Measurements from ENCODE around the gene KLF16. TPM values are rescaled to one million over a fixed set of nuclear protein-coding genes. Genes with fewer than 3 reads are reported as not detected.

KLF16 gene
- total RNA-seq, 1 experiment from 2014 or later: 27.9 TPM

GRCh38 chr19:1816530-1817298 lies 46.7 kb downstream of the KLF16 start:
- DNase-seq (ENCODE audit: low spot score): no peak
- in situ Hi-C loops (cut with HindIII; ENCODE audit: low sequenced_read_pairs): no loop called here

GRCh38 chr19:1815605-1816529 lies 47.5 kb downstream of the KLF16 start:
- no peak for DNase-seq (ENCODE audit: low spot score)
- in situ Hi-C loops (cut with HindIII; ENCODE audit: low sequenced_read_pairs): no loop called here

GRCh38 chr19:1814833-1815604 lies 48.4 kb downstream of the KLF16 start:
- in situ Hi-C loops (cut with HindIII; ENCODE audit: low sequenced_read_pairs): no loop called here
- DNase-seq (ENCODE audit: low spot score): no peak

- no peak for DNase-seq (ENCODE audit: low spot score)
- in situ Hi-C loops (cut with HindIII; ENCODE audit: low sequenced_read_pairs): no loop called here
Measured at GRCh38 chr19:1814391-1814790, 49.0 kb downstream of the KLF16 start.

GRCh38 chr19:1813192-1814182 lies 49.9 kb downstream of the KLF16 start:
- in situ Hi-C loops (cut with HindIII; ENCODE audit: low sequenced_read_pairs): no loop called here
- no peak for DNase-seq (ENCODE audit: low spot score)

GRCh38 chr19:1812426-1813191 lies 50.8 kb downstream of the KLF16 start:
- DNase-seq (ENCODE audit: low spot score): peak; percentile 84
- in situ Hi-C loops (cut with HindIII; ENCODE audit: low sequenced_read_pairs): no loop called here

GRCh38 chr19:1811942-1812425 lies 51.4 kb downstream of the KLF16 start, which contains the start of gene ATP8B3:
Gene ATP8B3, minus strand, starts transcription at chr19:1812276. Its CDS starts 540 bp downstream, at chr19:1811736.
- DNase-seq (ENCODE audit: low spot score): no peak
- in situ Hi-C loops (cut with HindIII; ENCODE audit: low sequenced_read_pairs): no loop called here

- in situ Hi-C loops (cut with HindIII; ENCODE audit: low sequenced_read_pairs): no loop called here
- DNase-seq (ENCODE audit: low spot score): peak; percentile 23
Measured at GRCh38 chr19:1811472-1811894, 51.9 kb downstream of the KLF16 start.

GRCh38 chr19:1810439-1811160 lies 52.8 kb downstream of the KLF16 start:
- in situ Hi-C loops (cut with HindIII; ENCODE audit: low sequenced_read_pairs): no loop called here
- no peak for DNase-seq (ENCODE audit: low spot score)

GRCh38 chr19:1809678-1810077 lies 53.7 kb downstream of the KLF16 start:
- no peak for DNase-seq (ENCODE audit: low spot score)
- in situ Hi-C loops (cut with HindIII; ENCODE audit: low sequenced_read_pairs): no loop called here

- DNase-seq (ENCODE audit: low spot score): no peak
- in situ Hi-C loops (cut with HindIII; ENCODE audit: low sequenced_read_pairs): no loop called here
Measured at GRCh38 chr19:1808395-1808731, 55.0 kb downstream of the KLF16 start.

- in situ Hi-C loops (cut with HindIII; ENCODE audit: low sequenced_read_pairs): no loop called here
- DNase-seq (ENCODE audit: low spot score): no peak
Measured at GRCh38 chr19:1807695-1808394, 55.5 kb downstream of the KLF16 start.

- no peak for DNase-seq (ENCODE audit: low spot score)
Measured at GRCh38 chr19:1807030-1807694, 56.2 kb downstream of the KLF16 start.

GRCh38 chr19:1806184-1807029 lies 57.0 kb downstream of the KLF16 start:
- no peak for DNase-seq (ENCODE audit: low spot score)
- in situ Hi-C loops (cut with HindIII; ENCODE audit: low sequenced_read_pairs): no loop called here

More at GRCh38 chr19:1807030-1807694, 56.2 kb downstream of the KLF16 start:
- in situ Hi-C loops (cut with HindIII; ENCODE audit: low sequenced_read_pairs): no loop called here
